HG03108 (cell line): Measurements from ENCODE around the gene MBOAT1.
A peak's percentile ranks its signal among the peaks of the same experiment; 100 is the strongest.

ENCODE experiments used
- ATAC-seq: cut with Tn5 transposase; IDR thresholded peaks from one replicate; pipeline ENCODE4 v1.9.1; 2021; ENCODE audit warnings: moderate library complexity; ENCODE audit not compliant: unreplicated experiment

The MBOAT1 gene

DNA sequence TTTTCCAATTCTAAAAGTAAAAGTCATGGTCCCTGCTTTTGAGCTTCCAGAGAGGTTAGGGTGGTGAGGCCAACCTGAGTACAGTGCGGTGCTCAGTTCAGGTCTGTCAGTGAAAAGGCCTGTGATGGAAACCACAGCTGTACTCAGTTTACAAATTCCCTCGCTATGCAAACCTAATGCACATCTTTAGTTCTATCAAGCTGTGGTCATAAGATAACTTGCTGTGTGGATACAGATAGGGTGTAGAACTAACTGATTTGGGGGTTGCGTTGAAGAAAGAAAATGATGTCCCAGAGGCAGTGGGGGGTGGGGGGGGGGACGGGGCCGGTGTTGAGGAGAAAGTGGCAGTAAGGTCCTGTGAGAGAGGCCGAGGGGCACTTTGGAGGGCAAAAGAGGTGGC, 22.8 kb upstream of the MBOAT1 start:
- no peak for ATAC-seq

DNA sequence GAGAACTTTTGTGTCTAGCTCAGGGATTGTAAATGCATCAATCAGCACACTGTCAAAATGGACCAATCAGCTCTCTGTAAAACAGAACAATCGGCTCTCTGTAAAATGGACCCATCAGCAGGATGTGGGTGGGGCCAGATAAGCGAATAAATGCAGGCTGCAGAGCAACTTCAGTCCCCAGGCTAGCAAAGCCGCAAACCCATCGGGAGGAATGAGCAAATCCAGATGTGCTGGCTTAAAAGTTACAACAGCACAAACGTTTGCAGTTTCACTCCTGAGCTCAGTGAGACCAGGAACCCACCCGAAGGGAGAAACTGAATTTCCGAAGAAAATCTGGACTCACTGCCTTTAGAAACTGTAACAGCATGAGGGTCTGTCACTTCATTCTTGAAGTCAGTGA, 21.9 kb upstream of the MBOAT1 start:
- ATAC-seq: no peak

DNA sequence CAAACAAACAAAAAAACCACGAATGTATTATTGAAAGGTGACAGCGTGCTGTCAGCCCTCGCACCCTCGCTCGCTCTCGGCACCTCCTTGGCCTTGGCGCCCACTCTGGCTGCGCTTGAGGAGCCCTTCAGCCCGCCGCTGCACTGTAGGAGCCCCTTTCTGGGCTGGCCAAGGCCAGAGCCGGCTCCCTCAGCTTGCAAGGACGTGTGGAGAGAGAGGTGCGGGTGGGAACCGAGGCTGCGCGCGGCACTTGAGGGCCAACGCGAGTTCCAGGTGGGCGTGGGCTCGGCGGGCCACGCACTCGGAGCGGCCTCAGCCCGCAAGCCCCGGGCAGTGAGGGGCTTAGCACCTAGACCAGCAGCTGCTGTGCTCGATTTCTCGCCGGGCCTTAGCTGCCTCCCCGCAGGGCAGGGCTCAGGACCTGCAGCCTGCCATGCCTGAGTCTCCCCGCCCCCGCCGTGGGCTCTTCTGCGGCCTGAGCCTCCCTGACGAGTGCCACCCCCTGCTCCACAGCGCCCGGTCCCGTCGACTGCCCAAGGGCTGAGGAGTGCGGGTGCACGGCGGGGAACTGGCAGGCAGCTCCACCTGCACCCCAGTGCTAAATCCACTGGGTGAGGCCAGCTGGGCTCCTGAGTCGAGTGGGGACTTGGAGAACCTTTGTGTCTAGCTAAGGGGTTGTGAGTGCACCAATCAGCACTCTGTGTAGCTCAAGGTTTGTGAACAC, 20.9 kb upstream of the MBOAT1 start:
- no peak for ATAC-seq

DNA sequence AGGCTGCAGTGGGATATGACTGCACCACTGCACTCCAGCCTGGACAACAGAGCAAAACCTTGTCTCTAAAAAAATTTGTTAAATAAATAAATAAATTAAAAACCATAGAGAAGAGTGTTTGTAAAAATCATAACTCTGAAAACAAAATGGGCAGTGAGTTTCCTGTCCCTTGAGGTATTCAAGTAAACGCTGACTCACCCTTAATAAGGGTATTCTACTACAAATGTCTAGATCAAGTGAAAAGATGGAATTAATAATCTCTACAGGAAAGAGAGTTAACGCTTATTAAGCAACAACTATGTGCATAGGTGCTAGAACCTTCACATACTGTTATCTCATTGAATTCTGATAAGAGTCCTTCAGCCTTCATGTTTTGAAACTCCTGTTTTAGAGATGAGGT, 19.9 kb upstream of the MBOAT1 start:
- no peak for ATAC-seq

DNA sequence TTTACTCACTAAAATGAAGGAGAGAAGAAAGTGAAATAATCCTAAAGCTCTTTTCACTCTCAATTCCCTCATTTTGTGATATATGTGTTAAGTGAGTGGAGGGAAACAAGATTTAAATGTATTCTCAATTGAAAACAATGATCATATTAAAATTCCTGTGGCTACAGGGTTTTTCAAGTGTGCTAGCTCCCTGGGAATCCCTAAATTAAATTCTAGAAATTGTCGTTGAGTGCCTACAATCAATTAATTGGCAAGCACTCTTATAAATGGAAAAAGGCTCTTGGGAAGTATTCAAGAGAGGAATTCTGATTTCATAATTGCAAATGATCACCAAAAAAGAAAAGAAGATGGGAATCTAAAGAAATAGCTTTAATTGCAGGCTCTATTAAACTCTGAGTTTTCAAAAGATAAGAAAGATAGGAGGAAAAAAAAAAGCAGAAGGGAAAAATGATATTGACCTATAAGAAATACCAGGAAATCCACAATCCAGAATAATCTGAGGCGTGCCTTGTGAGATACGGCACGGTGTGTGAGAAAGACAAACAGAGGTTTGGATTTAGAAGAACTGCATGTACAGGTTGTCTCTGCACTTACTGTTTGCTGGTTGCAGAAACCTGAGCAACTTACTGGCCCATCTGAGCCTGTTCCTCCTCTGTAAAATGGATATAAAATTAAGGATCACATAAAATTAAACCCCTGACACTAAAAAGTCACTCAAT, 18.3 kb upstream of the MBOAT1 start:
- no peak for ATAC-seq

DNA sequence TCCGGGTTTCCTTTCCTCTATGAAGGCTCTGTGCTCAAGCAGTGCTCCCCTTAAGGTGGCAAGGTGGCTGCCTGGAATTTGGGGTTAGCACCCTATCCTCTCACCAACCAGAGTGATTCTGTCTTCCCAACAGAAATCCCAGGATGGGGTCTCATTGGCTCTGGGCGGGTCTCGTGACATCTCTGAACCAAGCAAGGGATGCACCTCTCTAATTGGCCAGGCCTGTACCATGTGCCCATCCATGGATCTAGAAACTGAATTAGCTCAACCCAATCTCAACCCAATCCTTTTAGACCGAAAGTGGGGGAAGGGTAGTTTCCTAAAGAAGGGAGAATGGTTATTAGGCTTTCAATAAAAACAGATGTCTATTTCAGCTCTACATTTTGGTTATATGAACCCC, 17.6 kb upstream of the MBOAT1 start:
- ATAC-seq: no peak

DNA sequence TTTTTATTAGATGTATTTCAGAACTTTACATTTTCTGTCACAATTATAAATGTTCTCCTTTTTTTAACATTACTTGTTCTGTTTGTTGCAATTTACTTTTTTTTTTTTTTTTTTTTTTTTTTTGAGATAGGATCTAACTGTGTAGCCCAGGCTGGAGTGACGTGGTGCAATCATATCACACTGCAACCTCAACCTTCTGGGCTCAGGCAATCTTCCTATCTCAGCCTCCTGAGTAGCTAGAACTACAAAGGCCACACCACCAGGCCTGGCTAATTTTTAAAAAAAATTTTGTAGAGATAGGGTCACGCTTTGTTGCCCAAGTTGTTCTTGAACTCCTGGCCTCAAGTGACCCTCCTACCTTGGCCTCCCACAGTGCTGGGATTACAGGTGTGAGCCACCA, 15.1 kb upstream of the MBOAT1 start:
- ATAC-seq: no peak

DNA sequence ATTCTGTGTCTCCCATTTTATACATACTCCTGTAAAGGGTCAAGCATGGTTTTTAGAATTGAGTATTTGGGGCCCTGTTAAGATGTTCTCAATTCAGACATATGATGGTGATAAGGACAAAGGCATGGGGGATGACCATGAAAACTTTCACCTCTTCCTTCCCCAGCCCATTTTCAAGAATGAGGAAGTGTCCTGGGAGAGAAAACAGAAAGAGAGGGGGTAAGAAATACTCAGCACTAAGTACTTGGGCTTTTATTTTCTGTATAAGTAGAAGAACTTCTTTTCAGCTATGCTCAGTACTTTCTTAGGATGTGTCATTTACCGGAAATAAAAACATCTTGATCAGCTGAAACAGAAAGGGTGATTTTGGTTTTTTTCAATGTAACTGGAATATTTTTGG, 10.9 kb upstream of the MBOAT1 start:
- ATAC-seq: no peak

DNA sequence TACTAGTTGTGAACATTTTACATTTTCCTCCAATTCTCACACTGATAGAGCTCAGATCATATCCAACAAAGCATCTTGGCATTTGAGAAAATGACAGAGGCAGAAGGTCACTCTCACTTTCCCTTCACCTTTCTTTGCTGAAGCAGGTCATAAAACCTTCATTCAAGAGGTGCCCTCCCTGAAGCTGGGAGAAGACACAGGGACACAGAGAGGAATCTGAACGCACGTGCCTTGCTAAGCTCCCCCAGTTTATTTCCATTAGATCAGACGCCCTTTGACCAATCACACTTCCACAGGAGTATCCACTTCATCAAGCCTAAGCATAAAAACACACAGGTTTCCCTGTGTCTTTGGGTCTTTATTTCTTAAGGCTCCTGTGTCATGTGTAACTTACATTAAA, 9.2 kb upstream of the MBOAT1 start:
- no peak for ATAC-seq

DNA sequence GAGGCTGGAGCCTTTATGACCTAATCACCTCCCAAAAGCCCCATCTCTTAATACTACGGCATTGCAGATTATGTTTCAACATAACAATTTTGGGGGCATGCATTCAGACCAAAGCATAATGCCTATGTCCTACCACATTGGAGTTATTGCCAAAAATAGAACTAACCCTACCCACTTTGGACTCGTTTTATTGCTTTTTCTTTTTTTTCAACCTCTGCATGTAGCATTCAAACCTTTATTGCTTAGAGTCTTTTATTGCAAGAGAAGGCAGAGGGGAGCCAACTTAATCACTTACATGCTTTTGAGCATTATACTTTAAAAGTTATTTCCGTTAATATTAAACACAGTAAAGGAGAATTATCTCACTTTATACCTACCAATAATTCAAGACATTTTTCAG, 8.1 kb upstream of the MBOAT1 start:
- no peak for ATAC-seq

DNA sequence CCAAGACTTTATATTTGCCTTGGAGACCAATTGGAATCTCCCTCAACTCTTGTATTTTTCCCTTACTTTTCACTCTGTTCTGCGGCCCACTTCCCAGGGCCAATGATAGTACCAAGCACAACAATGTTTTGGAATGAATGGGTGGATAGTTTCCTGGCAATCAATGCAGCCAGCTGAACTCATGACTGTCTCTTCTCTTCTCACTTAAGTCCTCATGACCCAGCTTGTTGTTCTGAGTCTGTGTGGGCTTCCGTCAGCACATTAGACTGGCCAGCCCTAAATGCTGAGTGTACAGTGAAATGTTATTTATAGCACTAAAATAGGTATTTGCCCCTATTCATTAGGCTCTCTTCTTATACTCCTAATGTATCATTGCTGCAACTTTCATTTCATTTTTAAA, 5.6 kb upstream of the MBOAT1 start:
- no peak for ATAC-seq

DNA sequence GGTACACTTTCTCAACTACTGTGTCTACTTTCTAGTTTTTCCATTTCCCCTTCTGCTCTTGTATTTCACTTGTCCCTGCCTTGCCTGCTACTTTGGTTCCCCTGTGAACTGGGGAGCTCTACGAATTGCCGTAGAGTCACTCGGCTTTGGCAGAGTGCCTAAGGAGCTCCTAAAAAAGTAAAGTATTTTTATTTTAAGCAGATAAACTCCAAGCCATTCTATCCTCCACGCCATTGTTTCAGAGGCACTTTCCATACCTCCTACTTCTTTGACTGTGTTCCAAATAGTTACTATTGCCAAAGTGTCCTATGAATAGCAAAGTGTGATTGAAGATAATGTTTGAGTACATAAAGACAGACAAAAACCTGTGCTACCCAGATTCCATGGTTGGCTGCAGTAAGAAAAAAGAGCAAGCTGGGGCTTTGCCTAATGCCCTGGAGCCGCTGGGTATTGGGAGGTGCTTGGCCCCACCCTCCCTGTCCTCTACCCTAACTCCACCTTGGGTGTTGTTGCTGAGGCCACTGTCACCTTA, 5.1 kb upstream of the MBOAT1 start:
- no peak for ATAC-seq

DNA sequence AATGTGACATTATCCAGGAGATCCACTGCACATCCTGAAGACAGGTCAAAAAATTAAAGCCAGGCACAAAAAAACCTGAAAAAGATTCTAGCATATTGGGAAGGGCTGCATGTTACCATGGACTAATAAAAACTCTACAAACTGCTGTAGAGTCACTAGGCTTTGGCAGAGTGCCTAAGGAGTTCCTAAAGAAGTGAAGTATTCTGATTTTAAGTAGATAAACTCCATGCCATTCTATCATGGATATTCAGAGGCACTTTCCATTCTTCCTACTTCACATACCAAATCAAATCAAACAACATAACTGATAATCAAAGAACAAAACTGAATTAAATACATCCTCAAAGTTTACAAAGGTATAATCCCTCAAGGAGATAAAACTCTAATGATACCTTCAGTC, 3.0 kb upstream of the MBOAT1 start:
- no peak for ATAC-seq

DNA sequence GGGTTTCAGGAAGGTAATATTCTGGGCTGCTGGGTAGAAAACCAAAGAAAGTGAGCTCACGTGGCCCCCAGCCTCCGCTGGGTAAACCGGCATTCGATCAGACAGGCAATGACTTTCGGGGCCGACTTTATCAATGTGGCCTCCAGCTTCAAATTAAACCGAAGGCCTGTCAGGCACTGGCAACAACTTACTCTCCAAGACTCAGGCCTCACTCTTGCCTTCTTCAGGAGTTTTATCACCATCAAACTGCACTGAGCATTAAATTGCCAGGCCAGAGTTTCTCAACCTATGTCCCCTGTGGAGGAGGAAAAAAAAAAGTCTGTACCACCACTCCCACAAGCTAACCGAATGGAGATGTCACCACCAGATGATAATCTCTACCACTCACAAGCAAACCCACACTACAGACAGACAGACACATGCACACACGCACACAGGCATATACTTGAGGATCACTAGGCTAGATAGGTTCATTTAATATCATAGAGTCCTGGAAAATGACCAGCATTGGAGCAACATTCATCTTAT, 1.1 kb upstream of the MBOAT1 start:
- no peak for ATAC-seq

DNA sequence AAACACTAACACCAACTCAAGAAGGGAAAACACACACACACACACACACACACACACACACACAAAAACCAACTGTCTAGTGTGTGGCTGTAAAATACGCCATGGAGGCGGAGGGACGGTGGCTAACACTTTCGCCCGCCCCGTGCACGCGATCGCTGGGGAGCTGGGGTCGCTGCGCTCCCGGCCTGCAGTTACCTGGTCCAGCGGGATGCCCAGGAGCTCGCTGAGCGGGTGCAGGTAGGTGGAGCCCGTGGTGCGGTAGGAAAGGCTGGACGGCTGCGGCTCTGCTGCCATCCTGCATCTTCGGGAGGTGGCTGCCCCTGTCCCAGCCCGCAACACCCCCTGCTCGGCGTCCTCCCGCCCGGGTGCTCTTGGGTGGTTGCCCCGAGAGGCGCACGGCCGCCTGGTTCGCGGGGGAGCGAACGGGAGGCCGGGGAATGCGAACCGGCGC, 303 bp downstream of the MBOAT1 start:
- peak; percentile 11 for ATAC-seq

DNA sequence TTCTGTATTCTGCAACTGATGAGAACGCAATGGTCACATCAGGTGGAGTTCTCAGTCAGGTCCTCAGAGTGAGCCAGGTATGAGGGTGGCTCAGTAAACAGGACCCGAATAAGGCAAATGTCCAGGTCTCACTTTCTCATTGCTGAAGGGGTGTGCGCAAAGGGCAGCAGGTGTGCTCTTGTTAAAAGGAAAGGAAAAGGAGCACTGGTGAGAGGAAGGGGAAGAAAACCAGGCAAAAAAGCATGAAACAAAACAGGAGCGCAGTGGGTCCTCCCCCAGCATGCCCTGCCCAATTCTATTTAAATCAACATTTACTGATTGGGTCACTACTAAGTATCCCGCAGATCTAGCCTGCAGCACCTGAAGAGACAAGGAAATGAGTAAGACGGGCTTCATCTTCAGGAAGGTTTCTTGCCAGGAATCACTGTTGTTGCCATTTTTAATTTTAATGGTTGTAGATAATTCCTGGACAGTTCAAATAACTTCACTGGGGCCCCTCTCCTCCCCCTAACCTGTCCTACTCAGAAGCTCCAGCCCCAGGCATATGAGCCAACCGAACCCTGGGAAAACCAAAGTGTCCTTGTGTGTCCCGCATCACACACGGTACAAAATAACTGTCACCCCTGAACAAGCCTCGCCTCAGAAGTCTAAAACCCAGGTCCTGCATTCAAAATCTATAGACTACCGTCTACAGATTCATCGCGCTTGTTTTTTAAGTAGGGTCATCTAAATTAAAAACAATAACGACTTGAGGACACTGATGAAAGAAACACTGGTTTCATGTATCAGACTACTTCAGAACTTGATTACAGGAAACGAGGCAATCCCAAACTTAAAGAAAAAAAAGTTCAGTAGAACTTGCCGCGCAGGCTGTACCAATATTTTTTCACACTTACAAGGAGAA, 980 bp downstream of the MBOAT1 start:
- ATAC-seq: no peak

DNA sequence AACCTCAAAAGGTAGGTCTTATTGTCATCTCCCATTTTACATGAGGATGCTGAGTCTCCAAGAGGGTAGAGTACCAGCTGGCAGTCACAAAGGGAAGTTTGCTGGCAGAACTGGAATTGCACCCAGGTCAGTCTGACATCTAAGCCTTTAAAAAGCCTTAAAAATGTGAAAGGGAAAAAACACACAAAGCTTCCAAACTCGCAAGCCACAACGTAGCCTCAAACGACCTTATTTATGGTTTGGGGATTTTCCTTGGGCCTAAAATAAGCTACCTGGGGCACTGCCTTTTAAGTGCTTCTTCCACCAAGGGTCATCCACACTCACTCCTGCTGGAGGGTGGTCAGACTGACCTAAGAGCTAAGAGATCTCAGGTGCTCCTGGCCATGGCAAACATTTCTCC, 2.1 kb downstream of the MBOAT1 start:
- ATAC-seq: no peak

DNA sequence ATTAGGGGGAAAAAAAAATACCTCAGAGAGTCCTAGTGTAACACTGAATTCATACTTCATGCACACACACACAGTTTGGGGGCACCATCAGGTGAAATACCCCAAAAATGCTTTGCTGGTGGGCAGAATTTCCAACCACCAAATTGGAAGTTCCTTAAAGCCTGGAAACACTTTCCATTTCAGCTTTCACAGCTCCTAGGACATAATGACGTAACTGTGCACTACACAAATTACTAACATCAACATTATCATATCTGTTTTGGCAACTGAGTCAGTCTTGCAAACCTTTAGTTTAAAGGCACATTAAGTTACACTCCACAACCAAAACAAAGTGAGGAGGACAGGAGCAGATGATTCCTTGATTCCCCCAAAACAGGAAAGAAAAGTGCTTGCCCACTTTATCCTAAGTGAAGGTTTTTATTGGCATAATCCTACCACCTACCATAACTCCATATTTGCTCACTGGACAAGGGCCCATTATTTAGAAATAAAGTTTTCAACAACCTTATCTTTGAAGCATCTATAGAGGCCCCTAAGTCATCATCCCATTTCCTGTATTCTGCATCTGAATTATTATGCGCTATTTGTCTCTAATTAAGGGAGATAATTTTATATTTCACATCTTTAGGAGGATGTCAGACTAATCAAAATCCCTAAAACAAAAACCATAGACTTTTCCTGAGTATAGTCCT, 3.4 kb downstream of the MBOAT1 start:
- no peak for ATAC-seq

DNA sequence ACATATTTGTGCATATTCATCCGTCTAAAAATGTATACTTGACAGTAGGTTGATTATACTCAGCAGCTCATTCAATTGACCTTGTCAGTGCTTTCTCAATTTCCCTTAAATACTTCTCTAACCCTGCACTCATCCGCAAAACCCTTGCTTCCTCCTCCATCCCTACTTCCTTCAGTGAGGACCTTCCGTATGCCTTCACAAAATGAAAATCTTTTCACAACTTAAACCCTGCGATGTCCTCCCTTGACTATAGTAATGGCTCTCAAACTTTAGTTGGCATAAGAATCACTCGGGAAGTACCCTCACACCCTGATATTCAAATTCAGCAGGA, 5.2 kb downstream of the MBOAT1 start:
- ATAC-seq: no peak

DNA sequence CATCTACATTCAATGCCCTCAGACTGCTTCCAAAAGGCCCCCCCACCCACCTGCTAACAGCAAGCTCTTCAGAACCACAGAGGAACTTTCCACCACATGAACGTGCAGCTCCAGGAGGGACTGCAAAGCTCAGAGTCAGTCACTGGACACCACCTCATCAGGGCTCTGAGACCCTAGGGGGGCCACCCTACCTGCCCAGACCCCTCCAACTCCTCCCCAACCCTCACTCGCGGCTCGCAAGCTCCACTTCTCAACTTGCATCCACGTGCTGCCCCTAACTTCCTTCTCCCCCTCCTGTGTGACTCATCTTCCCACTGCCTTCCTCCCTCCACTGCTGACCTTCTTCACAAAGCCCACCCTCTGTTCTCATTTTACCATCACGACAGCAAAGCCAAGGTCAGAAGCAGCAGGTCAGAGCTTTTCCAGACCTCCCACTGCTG, 6.5 kb downstream of the MBOAT1 start:
- ATAC-seq: no peak

DNA sequence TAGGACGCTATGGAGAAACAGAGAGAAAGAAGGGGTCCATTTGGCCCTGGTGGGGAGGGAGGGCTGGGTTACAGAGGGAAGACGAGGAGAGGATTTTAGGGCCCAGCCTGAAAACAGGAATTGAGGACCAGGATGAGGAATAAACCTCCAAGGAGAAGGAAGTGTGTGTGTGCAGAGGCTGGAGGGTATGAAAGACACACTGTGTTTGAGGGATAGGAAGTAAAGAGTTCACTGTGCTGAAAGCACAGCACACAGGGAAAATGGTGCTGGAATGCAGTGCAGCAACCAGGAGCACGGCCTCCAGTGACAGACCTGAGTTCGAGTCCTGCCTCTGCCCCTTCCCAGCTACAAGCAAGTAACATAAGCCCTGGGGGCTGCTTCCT, 7.8 kb downstream of the MBOAT1 start:
- no peak for ATAC-seq
